ENCODE data around the gene GSX1.

DNA sequence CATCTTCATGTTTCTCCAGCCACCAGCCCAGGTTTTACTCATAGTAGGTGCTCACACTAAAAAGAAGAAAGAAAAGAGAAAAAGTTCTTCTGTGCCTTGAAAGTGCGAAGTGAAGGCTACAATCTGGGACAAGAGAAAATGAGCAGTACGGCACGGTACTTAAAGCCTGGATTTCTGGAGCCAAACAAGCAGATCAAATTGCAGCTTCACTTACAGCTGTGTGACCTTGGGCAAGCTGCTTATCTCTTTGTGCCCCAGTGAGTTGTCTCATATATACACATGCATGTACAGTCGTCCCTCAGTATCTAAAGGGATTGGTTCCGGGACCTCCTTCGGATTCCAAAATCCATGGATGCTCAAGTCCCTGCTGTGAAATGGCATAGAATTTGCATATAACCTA is 41.8 kb downstream of the GSX1 start:
- TF ChIP-seq CTCF (IDR thresholded peaks at IDR 0.05 in 4 of 5, conservative IDR thresholded peaks at IDR 0.05 in 1 of 5) = no peak
- no peak for TF ChIP-seq POLR2A (IDR thresholded peaks at IDR 0.05)

Data from gastrocnemius medialis (tissue), 4 donors.